Hematopoietic multipotent progenitor cell treated with erythropoietin and hydrocortisone succinate and interleukin-3 and kit ligand, for 17 days (in vitro differentiated cells): Measurements from ENCODE around the gene UGT1A8.
"Not testable (repeated sequence)": the region's sequence is repeated elsewhere in the genome, so short reads cannot be mapped to it uniquely, and the experiment has no call there.

Experiments
- DNase-seq: peaks from one replicate; pipeline ENCODE4 v3.0.0-alpha.2; 2015; ENCODE audit warnings: low spot score

Gene UGT1A8

GRCh38 chr2:233728723-233729301, 111.4 kb downstream of the UGT1A8 start, which contains the start of gene UGT1A3:
Gene UGT1A3 (plus strand): TSS chr2:233729042. CDS start chr2:233729127, 85 bp downstream.
- DNase-seq, result no peak

- DNase-seq, result not testable (repeated sequence)
Measured at GRCh38 chr2:233736868-233737653, 119.6 kb downstream of the UGT1A8 start.

GRCh38 chr2:233740870-233741269, 123.4 kb downstream of the UGT1A8 start:
- no peak for DNase-seq

GRCh38 chr2:233743464-233744259, 126.2 kb downstream of the UGT1A8 start:
- DNase-seq, result no peak

GRCh38 chr2:233745073-233745755, 127.8 kb downstream of the UGT1A8 start:
- DNase-seq, result no peak

GRCh38 chr2:233745838-233746237, 128.4 kb downstream of the UGT1A8 start:
- not testable (repeated sequence) for DNase-seq

- no peak for DNase-seq
Measured at GRCh38 chr2:233746475-233747282, 129.2 kb downstream of the UGT1A8 start.

GRCh38 chr2:233747283-233747544, 129.8 kb downstream of the UGT1A8 start:
- no peak for DNase-seq

GRCh38 chr2:233750689-233751088, 133.3 kb downstream of the UGT1A8 start:
- DNase-seq, result not testable (repeated sequence)

GRCh38 chr2:233751212-233752009, 134.0 kb downstream of the UGT1A8 start:
- not testable (repeated sequence) for DNase-seq

- no peak for DNase-seq
Measured at GRCh38 chr2:233754872-233755611, 137.6 kb downstream of the UGT1A8 start.

- DNase-seq, result no peak
Measured at GRCh38 chr2:233756429-233757081, 139.1 kb downstream of the UGT1A8 start.

- no peak for DNase-seq
Measured at GRCh38 chr2:233758141-233758540, 140.7 kb downstream of the UGT1A8 start.

GRCh38 chr2:233758849-233759248, 141.4 kb downstream of the UGT1A8 start:
- DNase-seq, result no peak

- no peak for DNase-seq
Measured at GRCh38 chr2:233760043-233760442, 142.6 kb downstream of the UGT1A8 start, which contains the start of gene UGT1A1. Gene UGT1A1 (plus strand): TSS chr2:233760270. CDS start chr2:233760288, 18 bp downstream.

GRCh38 chr2:233761040-233761769, 143.8 kb downstream of the UGT1A8 start:
- no peak for DNase-seq

GRCh38 chr2:233764264-233764663, 146.8 kb downstream of the UGT1A8 start:
- no peak for DNase-seq

- DNase-seq, result no peak
Measured at GRCh38 chr2:233764761-233765160, 147.3 kb downstream of the UGT1A8 start.

GRCh38 chr2:233766416-233766815, 149.0 kb downstream of the UGT1A8 start:
- DNase-seq, result no peak
